Glutamatergic neuron (in vitro differentiated cells): ENCODE measurements around the gene ZNF254. TPM values are rescaled to one million over a fixed set of nuclear protein-coding genes. Genes with fewer than 3 reads are reported as not detected.
"Not testable (repeated sequence)": the region's sequence is repeated elsewhere in the genome, so short reads cannot be mapped to it uniquely, and the experiment has no call there.

Experiments used
- DNase-seq: peaks from one replicate; pipeline ENCODE4 v3.0.0; 2022
- H3K27ac Mint-ChIP-seq: one replicate; pipeline ENCODE4 v1.8.0; 2020; ENCODE audit warnings: mild to moderate bottlenecking, mixed read lengths, inconsistent platforms; ENCODE audit not compliant: unreplicated experiment
- H3K27me3 Mint-ChIP-seq: one replicate; pipeline ENCODE4 v1.8.0; 2020; ENCODE audit warnings: mild to moderate bottlenecking, moderate library complexity, mixed read lengths, inconsistent platforms; ENCODE audit not compliant: unreplicated experiment
- H3K36me3 Mint-ChIP-seq: one replicate; pipeline ENCODE4 v1.8.0; 2020; ENCODE audit warnings: mild to moderate bottlenecking, mixed read lengths, inconsistent platforms; ENCODE audit not compliant: unreplicated experiment
- H3K4me1 Mint-ChIP-seq: one replicate; pipeline ENCODE4 v1.8.0; 2020; ENCODE audit warnings: mild to moderate bottlenecking, low read depth, mixed read lengths, inconsistent platforms; ENCODE audit not compliant: unreplicated experiment
- H3K4me3 Mint-ChIP-seq: one replicate; pipeline ENCODE4 v1.8.0; 2020; ENCODE audit warnings: mild to moderate bottlenecking, mixed read lengths, inconsistent platforms; ENCODE audit not compliant: unreplicated experiment
- H3K9me3 Mint-ChIP-seq: one replicate; pipeline ENCODE4 v1.8.0; 2020; ENCODE audit warnings: mild to moderate bottlenecking, moderate library complexity, mixed read lengths, inconsistent platforms; ENCODE audit not compliant: unreplicated experiment
- total RNA-seq: library from RNA; stranded (reverse); fragmentation: NEBNext Ultra II Directional; extraction: Animal tissue kit (Norgen Biotek cat#: 25700); gene quantifications from one replicate; pipeline ENCODE4 v1.2.1, GENCODE V29; 2021; ENCODE audit not compliant: unreplicated experiment
- TF ChIP-seq, protein P1 (sequence below): fragments of 200-600 bp; sonication (generic); IDR thresholded peaks from one replicate; pipeline ENCODE4 v1.5.0; 2021; ENCODE audit not compliant: partially characterized antibody, unreplicated experiment

The ZNF254 gene
- total RNA-seq, 1 donor from 2014 or later: 56.0 TPM

DNA sequence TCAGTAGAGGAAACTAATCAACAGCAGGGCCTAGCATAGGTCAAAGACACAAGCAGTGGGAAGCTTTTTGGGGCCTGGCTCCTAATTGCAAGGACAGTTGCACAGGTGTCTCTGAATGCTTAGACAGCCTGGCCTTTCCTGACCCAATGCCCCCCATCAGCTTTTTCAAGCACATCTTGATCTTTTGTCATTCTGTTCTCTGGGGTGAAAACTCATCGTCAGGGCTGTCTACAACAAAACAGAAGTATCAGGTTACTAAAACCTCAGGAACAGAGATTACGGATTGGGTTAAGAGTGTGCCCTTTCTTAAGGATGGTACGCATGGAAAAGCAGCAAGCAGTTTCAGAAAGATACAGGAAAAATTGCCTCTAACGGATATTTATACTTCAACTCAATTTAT is 8.3 kb upstream of the ZNF254 start:
- Mint-ChIP-seq H3K27ac (no peak overlapping the region), H3K4me1 (peaks cover 7% of the 10 kb centered on the region), H3K4me3 (no peak overlapping the region), H3K36me3 (peaks cover 12% of the 10 kb centered on the region), H3K9me3 (peaks cover 8% of the 10 kb centered on the region), H3K27me3 (no peaks in the 10 kb centered on the region)
- no peak for DNase-seq
- TF ChIP-seq, protein P1, sequence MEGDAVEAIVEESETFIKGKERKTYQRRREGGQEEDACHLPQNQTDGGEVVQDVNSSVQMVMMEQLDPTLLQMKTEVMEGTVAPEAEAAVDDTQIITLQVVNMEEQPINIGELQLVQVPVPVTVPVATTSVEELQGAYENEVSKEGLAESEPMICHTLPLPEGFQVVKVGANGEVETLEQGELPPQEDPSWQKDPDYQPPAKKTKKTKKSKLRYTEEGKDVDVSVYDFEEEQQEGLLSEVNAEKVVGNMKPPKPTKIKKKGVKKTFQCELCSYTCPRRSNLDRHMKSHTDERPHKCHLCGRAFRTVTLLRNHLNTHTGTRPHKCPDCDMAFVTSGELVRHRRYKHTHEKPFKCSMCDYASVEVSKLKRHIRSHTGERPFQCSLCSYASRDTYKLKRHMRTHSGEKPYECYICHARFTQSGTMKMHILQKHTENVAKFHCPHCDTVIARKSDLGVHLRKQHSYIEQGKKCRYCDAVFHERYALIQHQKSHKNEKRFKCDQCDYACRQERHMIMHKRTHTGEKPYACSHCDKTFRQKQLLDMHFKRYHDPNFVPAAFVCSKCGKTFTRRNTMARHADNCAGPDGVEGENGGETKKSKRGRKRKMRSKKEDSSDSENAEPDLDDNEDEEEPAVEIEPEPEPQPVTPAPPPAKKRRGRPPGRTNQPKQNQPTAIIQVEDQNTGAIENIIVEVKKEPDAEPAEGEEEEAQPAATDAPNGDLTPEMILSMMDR: no peak

DNA sequence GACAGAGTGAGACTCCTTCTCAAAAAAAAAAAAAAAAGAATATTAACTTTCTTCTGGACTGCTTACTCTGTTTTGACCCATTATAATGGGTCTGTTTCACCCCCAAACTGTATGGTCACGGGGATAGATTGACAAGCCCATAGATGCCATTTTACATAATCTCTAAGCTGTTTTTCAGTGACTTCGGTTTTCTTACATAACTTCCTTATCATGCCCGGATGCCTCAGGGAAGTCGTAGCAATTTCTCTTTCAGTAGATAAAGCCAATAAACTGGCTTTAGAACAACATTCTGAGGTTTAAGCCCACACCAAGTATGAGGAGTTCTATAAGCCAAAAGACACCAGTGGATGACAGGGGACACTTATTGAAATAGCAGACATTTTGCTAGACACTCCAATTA is 5.9 kb upstream of the ZNF254 start:
- Mint-ChIP-seq H3K4me3 (no peak overlapping the region), H3K9me3 (no peaks in the 10 kb centered on the region), H3K27me3 (no peaks in the 10 kb centered on the region), H3K4me1 (peaks cover 4% of the 10 kb centered on the region), H3K27ac (no peak overlapping the region), H3K36me3 (no peaks in the 10 kb centered on the region)
- DNase-seq: no peak
- TF ChIP-seq, protein P1: no peak

DNA sequence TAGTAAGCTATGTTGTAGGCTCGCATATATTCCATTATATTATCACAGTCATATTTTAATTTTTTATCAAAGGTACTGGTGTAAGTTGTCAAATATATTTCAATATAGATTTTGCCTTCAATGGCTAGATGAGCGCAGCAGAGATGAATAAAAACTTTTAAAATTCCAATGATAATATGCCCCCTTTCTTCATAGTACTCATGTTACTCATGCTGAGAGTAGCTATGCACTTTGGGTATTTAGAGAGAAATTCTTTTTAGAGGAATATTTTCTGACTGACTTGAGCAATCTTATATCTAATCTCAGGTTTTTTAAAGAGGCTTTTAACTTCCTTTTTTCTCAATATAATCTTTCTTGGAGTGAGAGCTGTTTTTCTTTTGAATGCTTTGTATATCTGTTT is 11.4 kb downstream of the ZNF254 start:
- TF ChIP-seq, protein P1: no peak
- Mint-ChIP-seq H3K36me3 (no peaks in the 10 kb centered on the region), H3K9me3 (peaks cover 1% of the 10 kb centered on the region), H3K27ac (no peak overlapping the region), H3K27me3 (no peaks in the 10 kb centered on the region), H3K4me1 (peaks cover 20% of the 10 kb centered on the region), H3K4me3 (no peak overlapping the region)
- no peak for DNase-seq

DNA sequence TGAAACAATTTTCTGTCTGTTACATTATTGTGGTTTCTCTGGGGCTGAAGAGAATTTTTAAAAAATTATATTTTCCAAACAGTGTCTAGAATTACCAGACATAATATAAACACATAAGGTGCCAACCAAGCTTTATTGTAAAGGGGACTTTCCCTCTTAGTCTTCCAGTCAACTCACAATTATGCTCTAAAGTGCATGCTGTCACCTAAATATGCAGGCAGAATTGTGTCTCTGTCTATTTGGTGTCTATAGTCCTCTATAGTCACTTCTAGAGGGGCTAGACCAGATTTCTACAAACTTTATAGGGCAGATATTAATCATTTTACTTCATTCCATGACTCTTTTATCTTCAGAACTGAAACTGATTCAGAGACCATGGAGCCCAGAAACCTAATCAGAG is 12.8 kb downstream of the ZNF254 start:
- H3K27ac Mint-ChIP-seq: no peak overlapping the region
- no peaks in the 10 kb centered on the region for H3K36me3 Mint-ChIP-seq
- H3K4me1 Mint-ChIP-seq: peaks cover 20% of the 10 kb centered on the region
- peaks cover 1% of the 10 kb centered on the region for H3K9me3 Mint-ChIP-seq
- no peaks in the 10 kb centered on the region for H3K27me3 Mint-ChIP-seq
- H3K4me3 Mint-ChIP-seq: no peak overlapping the region
- no peak for DNase-seq
- TF ChIP-seq, protein P1: no peak

DNA sequence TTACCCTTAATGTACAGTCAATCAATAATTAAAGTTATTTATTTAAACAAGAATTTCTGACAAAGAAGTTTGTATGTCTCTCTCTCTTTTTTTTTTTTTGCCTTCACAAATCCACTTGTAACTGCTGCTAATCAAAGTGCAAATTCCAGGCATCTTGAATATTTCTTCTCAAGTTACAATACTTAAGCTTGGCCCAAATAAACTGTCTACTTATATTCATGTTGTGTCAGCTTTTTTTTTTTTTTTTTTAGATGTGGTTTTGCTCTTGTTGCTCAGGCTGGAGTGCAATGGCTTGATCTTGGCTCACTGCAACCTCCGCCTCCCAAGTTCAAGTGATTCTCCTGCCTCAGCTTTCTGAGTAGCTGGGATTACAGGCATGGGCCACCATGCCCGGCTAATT is 13.6 kb downstream of the ZNF254 start:
- H3K4me1 Mint-ChIP-seq: peaks cover 13% of the 10 kb centered on the region
- not testable (repeated sequence) for H3K36me3 Mint-ChIP-seq, H3K9me3 Mint-ChIP-seq, H3K4me3 Mint-ChIP-seq, H3K27ac Mint-ChIP-seq, DNase-seq, H3K27me3 Mint-ChIP-seq
